ENCODE measurements around the gene GSG1L.

The GSG1L gene

GRCh38 chr16:28090646-28091377 lies 27.3 kb upstream of the GSG1L start:
- DNase-seq = no peak

GRCh38 chr16:28089992-28090365 lies 26.5 kb upstream of the GSG1L start:
- no peak for DNase-seq

- DNase-seq = no peak
Observed at GRCh38 chr16:28089205-28089991, 25.9 kb upstream of the GSG1L start.

- no peak for DNase-seq
Observed at GRCh38 chr16:28087675-28088300, 24.3 kb upstream of the GSG1L start.

GRCh38 chr16:28087140-28087660 lies 23.7 kb upstream of the GSG1L start:
- no peak for DNase-seq

GRCh38 chr16:28086186-28087139 lies 22.9 kb upstream of the GSG1L start:
- DNase-seq = no peak

- DNase-seq = no peak
Observed at GRCh38 chr16:28085389-28086171, 22.1 kb upstream of the GSG1L start.

GRCh38 chr16:28084209-28084608 lies 20.7 kb upstream of the GSG1L start:
- no peak for DNase-seq

GRCh38 chr16:28082624-28083023 lies 19.1 kb upstream of the GSG1L start:
- DNase-seq = no peak

- no peak for DNase-seq
Observed at GRCh38 chr16:28081391-28081968, 18.0 kb upstream of the GSG1L start.

GRCh38 chr16:28078261-28078660 lies 14.7 kb upstream of the GSG1L start:
- DNase-seq = no peak

- no peak for DNase-seq
Observed at GRCh38 chr16:28073836-28074235, 10.3 kb upstream of the GSG1L start.

GRCh38 chr16:28072087-28072486 lies 8.6 kb upstream of the GSG1L start:
- DNase-seq = no peak

- no peak for DNase-seq
Observed at GRCh38 chr16:28069971-28070794, 6.7 kb upstream of the GSG1L start.

GRCh38 chr16:28068976-28069375 lies 5.5 kb upstream of the GSG1L start:
- no peak for DNase-seq

GRCh38 chr16:28067604-28068379 lies 4.3 kb upstream of the GSG1L start:
- no peak for DNase-seq

GRCh38 chr16:28064706-28065249 lies 1.3 kb upstream of the GSG1L start:
- DNase-seq = no peak

- DNase-seq = no peak
Observed at GRCh38 chr16:28064150-28064549, 636 bp upstream of the GSG1L start.

- DNase-seq = no peak
Observed at GRCh38 chr16:28062847-28063521, 530 bp downstream of the GSG1L start.

All from NCI-H1048 (cell line).